Keratinocyte (primary cell): ENCODE data around the gene SNCB. TPM values are rescaled to one million over a fixed set of nuclear protein-coding genes. Genes with fewer than 3 reads are reported as not detected.
"Not testable (repeated sequence)": the region's sequence is repeated elsewhere in the genome, so short reads cannot be mapped to it uniquely, and the experiment has no call there.

ENCODE experiments used
- DNase-seq: peaks from one replicate; pipeline ENCODE4 v3.0.0-alpha.2; 2011; ENCODE audit warnings: low read depth, missing footprints, low spot score
- FAIRE-seq: peaks from 2 replicates; lab custom pipeline; 2011; peaks lifted over from hg19 to GRCh38; lab: Jason Lieb, UNC
- H2AFZ ChIP-seq: 2 replicates; pipeline ENCODE4 v1.6.0; 2012; ENCODE audit warnings: low read length, control low read depth, inconsistent platforms; ENCODE audit not compliant: control insufficient read depth
- H3K27ac ChIP-seq: 2 replicates; pipeline ENCODE4 v1.5.1; 2011; ENCODE audit warnings: low read length; ENCODE audit not compliant: control insufficient read depth, insufficient read depth
- H3K27me3 ChIP-seq: 3 replicates; pipeline ENCODE4 v1.6.0; 2011; ENCODE audit warnings: low read length; ENCODE audit not compliant: control insufficient read depth, insufficient read depth; ENCODE audit errors: extremely low read depth
- H3K36me3 ChIP-seq, 2 experiments: 2 replicates in 1 of 2; 3 replicates in 1 of 2; pipeline ENCODE4 v1.5.1; 2011; ENCODE audit warnings: low read length in 2 of 2, mild to moderate bottlenecking in 1 of 2; ENCODE audit not compliant: control insufficient read depth in 2 of 2, insufficient read depth in 2 of 2; ENCODE audit errors: extremely low read depth in 1 of 2
- H3K4me1 ChIP-seq: 3 replicates; pipeline ENCODE4 v1.5.1; 2011; ENCODE audit warnings: low read length; ENCODE audit not compliant: control insufficient read depth, insufficient read depth; ENCODE audit errors: extremely low read depth
- H3K4me2 ChIP-seq: 3 replicates; pipeline ENCODE4 v1.6.0; 2011; ENCODE audit warnings: low read depth, low read length; ENCODE audit not compliant: control insufficient read depth, insufficient read depth; ENCODE audit errors: extremely low read depth
- H3K4me3 ChIP-seq, 3 experiments: fragments of 200-600 bp in 1 of 3; sonication (generic) in 1 of 3; 2 replicates in 2 of 3; 3 replicates in 1 of 3; pipeline ENCODE4 v1.5.1; 2011 to 2016; ENCODE audit warnings: low read length in 3 of 3, mild to moderate bottlenecking in 3 of 3, control low read depth in 2 of 3, inconsistent platforms in 1 of 3, low read depth in 1 of 3, mixed read lengths in 1 of 3, mixed run types in 1 of 3, moderate library complexity in 1 of 3; ENCODE audit not compliant: control insufficient read depth in 2 of 3, insufficient read depth in 2 of 3; ENCODE audit errors: extremely low read depth in 1 of 3
- H3K79me2 ChIP-seq: 2 replicates; pipeline ENCODE4 v1.6.0; 2012; ENCODE audit warnings: low read length; ENCODE audit not compliant: control insufficient read depth, insufficient read depth
- H3K9ac ChIP-seq: 3 replicates; pipeline ENCODE4 v1.6.0; 2011; ENCODE audit warnings: low read length; ENCODE audit not compliant: control insufficient read depth, insufficient read depth; ENCODE audit errors: extremely low read depth
- H3K9me1 ChIP-seq: 3 replicates; pipeline ENCODE4 v1.6.0; 2011; ENCODE audit warnings: low read length; ENCODE audit not compliant: control insufficient read depth, insufficient read depth; ENCODE audit errors: extremely low read depth
- H3K9me3 ChIP-seq: 2 replicates; pipeline ENCODE4 v1.5.1; 2012; ENCODE audit warnings: low read depth, low read length; ENCODE audit not compliant: control insufficient read depth
- H4K20me1 ChIP-seq: 3 replicates; pipeline ENCODE4 v1.6.0; 2011; ENCODE audit warnings: low read length; ENCODE audit not compliant: control insufficient read depth, insufficient read depth; ENCODE audit errors: extremely low read depth
- CTCF ChIP-seq, 3 experiments: IDR thresholded peaks in 1 of 3; conservative IDR thresholded peaks in 1 of 3; optimal IDR thresholded peaks in 1 of 3; 2 replicates in 2 of 3; 3 replicates in 1 of 3; pipeline versions ENCODE3 to v1.5.1; 2011; ENCODE audit warnings: low read length in 3 of 3, mild to moderate bottlenecking in 3 of 3, moderate library complexity in 2 of 3, control low read depth in 1 of 3, inconsistent platforms in 1 of 3; ENCODE audit not compliant: insufficient read depth in 2 of 3; ENCODE audit errors: extremely low read depth in 1 of 3
- EZH2 ChIP-seq: IDR thresholded peaks from one replicate; pipeline ENCODE4 v1.6.1; 2012; ENCODE audit warnings: inconsistent platforms, mild to moderate bottlenecking, low read length, moderate library complexity
- dilution Hi-C: fragments of 300-500 bp; cut with MboI; formaldehyde crosslinking; loops from one replicate; pipeline ENCODE4 v1.7.0; 2020; ENCODE audit warnings: low sequenced_read_pairs; ENCODE audit not compliant: extremely low pct_ligation_motif_present
- polyA plus RNA-seq, 5 experiments: library from polyadenylated mRNA; depleted of rRNA in 3 of 5; stranded (reverse) in 3 of 5; stranded (forward) in 1 of 5; unstranded in 1 of 5; fragments of >200 nt; gene quantifications; 1 replicate in 1 of 5; 2 replicates in 3 of 5; 3 replicates in 1 of 5; pipeline versions ENCODE4 v1.2.1 to v1.2.3, GENCODE V29; 2011 to 2012; ENCODE audit warnings: missing spikeins in 2 of 5, low read depth in 1 of 5, low replicate concordance in 1 of 5

Gene SNCB
- polyA plus RNA-seq, 1 donor (not counting 4 experiments of a cell fraction or from before 2014, with no cell fraction given): 0.69 TPM

GRCh38 chr5:176603091-176603490, 27.2 kb downstream of the SNCB start:
- no peaks in the 10 kb centered on the region for H3K79me2 ChIP-seq
- no peak overlapping the region for H3K4me2 ChIP-seq
- H3K9ac ChIP-seq: no peak overlapping the region
- peaks cover under 1% of the 10 kb centered on the region for H3K4me1 ChIP-seq
- H3K27me3 ChIP-seq: no peaks in the 10 kb centered on the region
- H3K36me3 ChIP-seq: peaks cover 1 to 3% of the 10 kb centered on the region in 2 experiments
- no peak overlapping the region for H3K27ac ChIP-seq
- FAIRE-seq: no peak
- dilution Hi-C loops: no loop called here
- H4K20me1 ChIP-seq: no peaks in the 10 kb centered on the region
- H3K4me3 ChIP-seq: no peak overlapping the region
- H2AFZ ChIP-seq: no peak overlapping the region
- H3K9me1 ChIP-seq: no peaks in the 10 kb centered on the region
- TF ChIP-seq EZH2: no peak
- no peak for TF ChIP-seq CTCF (optimal IDR thresholded peaks at IDR 0.05 in 1 of 3, IDR thresholded peaks at IDR 0.05 in 1 of 3, conservative IDR thresholded peaks at IDR 0.05 in 1 of 3; ENCODE audit: extremely low read depth in 1 of 3, insufficient read depth in 2 of 3, low read length in 3 of 3)
- H3K9me3 ChIP-seq: no peaks in the 10 kb centered on the region
- DNase-seq: no peak

- Histone ChIP-seq H3K4me2 (no peak overlapping the region), H2AFZ (no peak overlapping the region), H3K4me1 (no peaks in the 10 kb centered on the region), H3K9ac (no peak overlapping the region), H4K20me1 (no peaks in the 10 kb centered on the region), H3K79me2 (no peaks in the 10 kb centered on the region), H3K4me3 (no peak overlapping the region), H3K9me1 (no peaks in the 10 kb centered on the region), H3K27ac (no peak overlapping the region), H3K9me3 (no peaks in the 10 kb centered on the region), H3K27me3 (no peaks in the 10 kb centered on the region), H3K36me3 (peaks cover 3 to 4% of the 10 kb centered on the region in 2 experiments)
- FAIRE-seq (no peak), DNase-seq (no peak)
- dilution Hi-C loops: no loop called here
- TF ChIP-seq EZH2 (no peak), CTCF (optimal IDR thresholded peaks at IDR 0.05 in 1 of 3, IDR thresholded peaks at IDR 0.05 in 1 of 3, conservative IDR thresholded peaks at IDR 0.05 in 1 of 3; ENCODE audit: extremely low read depth in 1 of 3, insufficient read depth in 2 of 3, low read length in 3 of 3) (no peak)
Measured at GRCh38 chr5:176601901-176602482, 28.3 kb downstream of the SNCB start.

GRCh38 chr5:176599749-176600430, 30.4 kb downstream of the SNCB start:
- H3K79me2 ChIP-seq, H3K9ac ChIP-seq, H3K36me3 ChIP-seq, H3K4me1 ChIP-seq, H3K4me3 ChIP-seq, dilution Hi-C loops, FAIRE-seq, H3K9me1 ChIP-seq, H3K9me3 ChIP-seq, H2AFZ ChIP-seq, DNase-seq, H3K4me2 ChIP-seq, H3K27me3 ChIP-seq, H3K27ac ChIP-seq, H4K20me1 ChIP-seq: not testable (repeated sequence)
